Dermis microvascular lymphatic vessel endothelial cell (primary cell): Measurements from ENCODE around the gene PID1. TPM values are rescaled to one million over a fixed set of nuclear protein-coding genes. Genes with fewer than 3 reads are reported as not detected.

ENCODE experiments used
- DNase-seq, 2 donors: peaks; one replicate each; pipeline versions ENCODE4 v3.0.0 to v3.0.0-alpha.2; 2010; ENCODE audit warnings: low read depth in 2 of 2
- total RNA-seq: library from RNA; depleted of rRNA; stranded (reverse); fragments of >200 nt; gene quantifications from 2 replicates; pipeline ENCODE4 v1.2.1, GENCODE V29; 2014

PID1 gene
- total RNA-seq, 1 donor from 2014 or later, result 0.26 TPM

- DNase-seq, result no peak
Observed at GRCh38 chr2:229027353-229028105, 243.6 kb downstream of the PID1 start.

GRCh38 chr2:229025653-229026052, 245.4 kb downstream of the PID1 start:
- DNase-seq, result no peak

GRCh38 chr2:229022652-229023051, 248.4 kb downstream of the PID1 start:
- DNase-seq, result no peak

- no peak for DNase-seq
Observed at GRCh38 chr2:229022071-229022470, 249.0 kb downstream of the PID1 start.

GRCh38 chr2:229009816-229010215, 261.3 kb downstream of the PID1 start:
- DNase-seq, result no peak

- no peak for DNase-seq
Observed at GRCh38 chr2:229003256-229003655, 267.8 kb downstream of the PID1 start.

- DNase-seq, result no peak
Observed at GRCh38 chr2:229001196-229001595, 269.9 kb downstream of the PID1 start.

GRCh38 chr2:228999326-228999725, 271.8 kb downstream of the PID1 start:
- DNase-seq, result no peak

- no peak for DNase-seq
Observed at GRCh38 chr2:228988786-228989185, 282.3 kb downstream of the PID1 start.

- DNase-seq, result no peak
Observed at GRCh38 chr2:228987441-228988155, 283.5 kb downstream of the PID1 start.

GRCh38 chr2:228986961-228987360, 284.1 kb downstream of the PID1 start:
- DNase-seq, result no peak

- DNase-seq, result no peak
Observed at GRCh38 chr2:228983700-228984099, 287.4 kb downstream of the PID1 start.

GRCh38 chr2:228974169-228974568, 296.9 kb downstream of the PID1 start:
- DNase-seq, result no peak
